SK-N-SH (cell line): Measurements from ENCODE around the gene ABCA6. TPM values are rescaled to one million over a fixed set of nuclear protein-coding genes. Genes with fewer than 3 reads are reported as not detected.

ENCODE experiments used
- CTCF ChIA-PET: fragments of 300-600, 350-600 bp; formaldehyde crosslinking; extraction: SDS; loops from one replicate; lab custom pipeline; 2021; lab: Yijun Ruan, JAX
- POLR2A ChIA-PET: fragments of 350-600 bp; sonication (Branson Sonifier 250); formaldehyde crosslinking; extraction: SDS; loops from one replicate; lab custom pipeline; 2020; ENCODE audit warnings: antibody characterized with exemption, inconsistent platforms; lab: Yijun Ruan, JAX
- DNase-seq: peaks from one replicate; pipeline ENCODE4 v3.0.0; 2012
- H2AFZ ChIP-seq: fragments of 200-600 bp; sonication (generic); 2 replicates; pipeline ENCODE4 v1.8.1; 2016; ENCODE audit warnings: antibody characterized with exemption, mild to moderate bottlenecking, low read depth
- H3F3A ChIP-seq: fragments of 200-600 bp; sonication (generic); replicated peaks from 2 replicates; pipeline ENCODE3; 2016; ENCODE audit warnings: antibody characterized with exemption, mild to moderate bottlenecking; ENCODE audit not compliant: insufficient read depth
- H3K27ac ChIP-seq, 2 experiments: fragments of 200-500 bp in 1 of 2; fragments of 200-600 bp in 1 of 2; sonication (Bioruptor generic) in 1 of 2; sonication (generic), shearing (Covaris generic) in 1 of 2; 2 replicates each; pipeline versions ENCODE4 v1.5.1 to v1.6.1; 2014 to 2016; ENCODE audit warnings: low read depth in 2 of 2, inconsistent platforms in 1 of 2, low read length in 1 of 2, mild to moderate bottlenecking in 1 of 2, mixed read lengths in 1 of 2
- H3K27me3 ChIP-seq: fragments of 200-600 bp; sonication (generic), shearing (Covaris generic); 2 replicates; pipeline ENCODE4 v1.6.1; 2016; ENCODE audit warnings: mixed run types; ENCODE audit not compliant: insufficient read depth
- H3K36me3 ChIP-seq, 2 experiments: fragments of 200-500 bp in 1 of 2; fragments of 200-600 bp in 1 of 2; sonication (Bioruptor generic) in 1 of 2; sonication (generic) in 1 of 2; replicated peaks in 1 of 2; 2 replicates each; pipeline versions ENCODE3 to v1.5.1; 2014 to 2016; ENCODE audit warnings: low read length in 1 of 2, mild to moderate bottlenecking in 1 of 2; ENCODE audit not compliant: insufficient read depth in 2 of 2, control insufficient read depth in 1 of 2
- H3K4me1 ChIP-seq, 2 experiments: fragments of 200-500 bp in 1 of 2; fragments of 200-600 bp in 1 of 2; sonication (Bioruptor generic) in 1 of 2; sonication (generic), shearing (Covaris generic) in 1 of 2; 2 replicates each; pipeline versions ENCODE4 v1.5.1 to v1.6.1; 2014 to 2016; ENCODE audit warnings: low read depth in 1 of 2, low read length in 1 of 2, mixed run types in 1 of 2; ENCODE audit not compliant: insufficient read depth in 2 of 2, control insufficient read depth in 1 of 2
- H3K4me2 ChIP-seq: fragments of 200-600 bp; sonication (generic), shearing (Covaris generic); 2 replicates; pipeline ENCODE4 v1.6.1; 2017; ENCODE audit warnings: mixed run types
- H3K4me3 ChIP-seq, 2 experiments: fragments of 200-500 bp in 1 of 2; fragments of 200-600 bp in 1 of 2; sonication (Bioruptor generic) in 1 of 2; sonication (generic), shearing (Covaris generic) in 1 of 2; 2 replicates each; pipeline versions ENCODE4 v1.5.1 to v1.8.1; 2014 to 2016; ENCODE audit warnings: low read depth in 2 of 2, inconsistent platforms in 1 of 2, low read length in 1 of 2, mild to moderate bottlenecking in 1 of 2, mixed read lengths in 1 of 2, moderate library complexity in 1 of 2
- H3K79me2 ChIP-seq: fragments of 200-600 bp; sonication (generic); 2 replicates; pipeline ENCODE4 v1.8.1; 2017; ENCODE audit warnings: mild to moderate bottlenecking; ENCODE audit not compliant: insufficient read depth
- H3K9ac ChIP-seq: fragments of 200-600 bp; sonication (generic); 2 replicates; pipeline ENCODE4 v1.6.1; 2017; ENCODE audit warnings: mixed run types
- H3K9me2 ChIP-seq: fragments of 200-600 bp; sonication (generic); 2 replicates; pipeline ENCODE4 v1.6.1; 2017; ENCODE audit warnings: mixed run types
- H3K9me3 ChIP-seq: fragments of 200-600 bp; sonication (generic); 2 replicates; pipeline ENCODE4 v1.6.1; 2017; ENCODE audit warnings: mixed run types, mild to moderate bottlenecking, moderate library complexity
- H4K20me1 ChIP-seq: fragments of 200-600 bp; sonication (generic); 2 replicates; pipeline ENCODE4 v1.6.1; 2017; ENCODE audit warnings: mild to moderate bottlenecking, mixed run types; ENCODE audit not compliant: insufficient read depth
- ELF1 ChIP-seq: IDR thresholded peaks from 2 replicates; pipeline ENCODE4 v1.4.0; 2012
- EP300 ChIP-seq, 2 experiments: IDR thresholded peaks; 2 replicates each; pipeline versions ENCODE4 v1.4.0 to v1.6.1; 2012; ENCODE audit warnings: borderline replicate concordance in 1 of 2, low read depth in 1 of 2, low read length in 1 of 2
- FOSL2 ChIP-seq: IDR thresholded peaks from 2 replicates; pipeline ENCODE4 v1.4.0; 2012; ENCODE audit warnings: low read depth, mild to moderate bottlenecking, moderate library complexity, borderline replicate concordance
- GABPA ChIP-seq: IDR thresholded peaks from 2 replicates; pipeline ENCODE4 v1.4.0; 2012; ENCODE audit warnings: low read depth, mild to moderate bottlenecking
- JUND ChIP-seq: IDR thresholded peaks from 2 replicates; pipeline ENCODE4 v1.4.0; 2012
- MAX ChIP-seq: IDR thresholded peaks from 2 replicates; pipeline ENCODE4 v1.4.0; 2012; ENCODE audit warnings: low read depth
- MEF2A ChIP-seq: IDR thresholded peaks from 2 replicates; pipeline ENCODE4 v1.4.0; 2012; ENCODE audit warnings: low read depth, borderline replicate concordance
- MXI1 ChIP-seq: IDR thresholded peaks from 2 replicates; pipeline ENCODE4 v1.6.1; 2012; ENCODE audit warnings: mild to moderate bottlenecking, low read depth, low read length, improper control_type of control experiment
- NRF1 ChIP-seq: IDR thresholded peaks from 2 replicates; pipeline ENCODE4 v1.6.1; 2012; ENCODE audit warnings: low read depth, mild to moderate bottlenecking, low read length
- POLR2AphosphoS5 ChIP-seq: IDR thresholded peaks from 2 replicates; pipeline ENCODE4 v1.6.1; 2012; ENCODE audit warnings: low read depth, low read length
- RAD21 ChIP-seq: IDR thresholded peaks from 2 replicates; pipeline ENCODE4 v1.6.1; 2012; ENCODE audit warnings: mild to moderate bottlenecking, low read length
- RCOR1 ChIP-seq: fragments of 150-350 bp; IDR thresholded peaks from 2 replicates; pipeline ENCODE4 v1.6.1; 2017; ENCODE audit warnings: antibody characterized with exemption, low read length
- REST ChIP-seq: IDR thresholded peaks from 2 replicates; pipeline ENCODE4 v1.6.1; 2012; ENCODE audit warnings: mild to moderate bottlenecking, low read depth, low read length, moderate library complexity
- SIN3A ChIP-seq: IDR thresholded peaks from 2 replicates; pipeline ENCODE4 v1.6.1; 2012; ENCODE audit warnings: low read depth, mild to moderate bottlenecking, low read length, moderate library complexity, borderline replicate concordance
- SMC3 ChIP-seq: IDR thresholded peaks from 2 replicates; pipeline ENCODE4 v1.6.1; 2012; ENCODE audit warnings: low read depth, low read length, improper control_type of control experiment
- TEAD4 ChIP-seq: IDR thresholded peaks from 2 replicates; pipeline ENCODE4 v1.4.0; 2012; ENCODE audit warnings: mild to moderate bottlenecking, borderline replicate concordance; ENCODE audit not compliant: insufficient read depth
- YY1 ChIP-seq: IDR thresholded peaks from 2 replicates; pipeline ENCODE4 v1.4.0; 2012; ENCODE audit warnings: low read depth, mild to moderate bottlenecking
- WGBS: methylation state at CpG from one replicate; pipeline ENCODE4 v1.1.6; 2017; ENCODE audit warnings: low lambda C conversion rate; 5-methylcytosine and 5-hydroxymethylcytosine counted together
- polyA plus RNA-seq, 3 experiments: library from polyadenylated mRNA; depleted of rRNA; stranded (reverse); fragments of >200 nt; gene quantifications; 2 replicates each; pipeline ENCODE4 v1.2.3, GENCODE V29; 2012
- TF ChIP-seq, protein P1 (sequence below): fragments of 200-600 bp; sonication (generic); IDR thresholded peaks from 2 replicates; pipeline ENCODE4 v1.6.1; 2017; ENCODE audit warnings: antibody characterized with exemption, mild to moderate bottlenecking, moderate library complexity
- TF ChIP-seq, protein P2 (sequence below): IDR thresholded peaks from 2 replicates; pipeline ENCODE4 v1.4.0; 2012; ENCODE audit warnings: low read depth, borderline replicate concordance

ABCA6 gene
- polyA plus RNA-seq, 1 of the 3 experiments (the other 2 are of a cell fraction): 0.15 TPM

DNA sequence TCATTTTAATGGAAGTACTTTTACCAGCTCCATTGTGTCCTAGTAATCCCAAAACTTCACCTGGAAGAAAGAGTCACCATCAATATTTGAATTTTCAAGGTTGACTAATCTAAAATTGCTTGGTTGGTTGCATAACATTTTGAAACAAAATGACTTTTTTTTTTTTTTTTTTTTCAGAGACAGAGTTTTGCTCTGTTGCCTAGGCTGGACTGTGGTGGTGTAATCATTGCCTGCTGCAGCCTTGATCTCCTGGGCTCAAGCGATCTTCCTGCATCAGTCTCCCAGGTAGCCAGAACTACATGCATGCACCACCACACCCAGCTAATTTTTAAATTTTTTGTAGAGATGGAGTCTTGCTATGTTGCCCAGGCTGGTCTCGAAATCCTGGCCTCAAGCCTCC lies 12.6 kb upstream of the ABCA6 start:
- POLR2A ChIA-PET: interaction anchor here (0.6 kb wide), 1 partner anchor 1129 kb away, joined by 3 read pairs; no protein-coding TSS in a partner anchor
- CTCF ChIA-PET: no interaction called here
- no peak overlapping the region for H2AFZ ChIP-seq
- H3K27ac ChIP-seq: no peak overlapping the region
- DNase-seq: no peak
- no peaks in the 10 kb centered on the region for H3K79me2 ChIP-seq
- H3F3A ChIP-seq: no peaks in the 10 kb centered on the region
- H3K9me3 ChIP-seq: no peaks in the 10 kb centered on the region; the same call in 1 of the 2 replicates
- no peaks in the 10 kb centered on the region for H4K20me1 ChIP-seq
- H3K27me3 ChIP-seq: no peaks in the 10 kb centered on the region; the same call in 1 of the 2 replicates
- no peaks in the 10 kb centered on the region for H3K9me2 ChIP-seq
- 24% methylated on average over 2 of the region's 2 CpGs for WGBS
- no peak overlapping the region for H3K4me2 ChIP-seq
- no peaks in the 10 kb centered on the region for H3K4me1 ChIP-seq
- no peak overlapping the region for H3K4me3 ChIP-seq
- TF ChIP-seq MAX (no peak), ELF1 (no peak), RAD21 (no peak), RCOR1 (no peak), EP300 (IDR thresholded peaks at IDR 0.05; ENCODE audit: borderline replicate concordance in 1 of 2, low read depth in 1 of 2, low read length in 1 of 2) (no peak), NRF1 (no peak), MEF2A (no peak), SIN3A (no peak), SMC3 (no peak)
- TF ChIP-seq, protein P1, sequence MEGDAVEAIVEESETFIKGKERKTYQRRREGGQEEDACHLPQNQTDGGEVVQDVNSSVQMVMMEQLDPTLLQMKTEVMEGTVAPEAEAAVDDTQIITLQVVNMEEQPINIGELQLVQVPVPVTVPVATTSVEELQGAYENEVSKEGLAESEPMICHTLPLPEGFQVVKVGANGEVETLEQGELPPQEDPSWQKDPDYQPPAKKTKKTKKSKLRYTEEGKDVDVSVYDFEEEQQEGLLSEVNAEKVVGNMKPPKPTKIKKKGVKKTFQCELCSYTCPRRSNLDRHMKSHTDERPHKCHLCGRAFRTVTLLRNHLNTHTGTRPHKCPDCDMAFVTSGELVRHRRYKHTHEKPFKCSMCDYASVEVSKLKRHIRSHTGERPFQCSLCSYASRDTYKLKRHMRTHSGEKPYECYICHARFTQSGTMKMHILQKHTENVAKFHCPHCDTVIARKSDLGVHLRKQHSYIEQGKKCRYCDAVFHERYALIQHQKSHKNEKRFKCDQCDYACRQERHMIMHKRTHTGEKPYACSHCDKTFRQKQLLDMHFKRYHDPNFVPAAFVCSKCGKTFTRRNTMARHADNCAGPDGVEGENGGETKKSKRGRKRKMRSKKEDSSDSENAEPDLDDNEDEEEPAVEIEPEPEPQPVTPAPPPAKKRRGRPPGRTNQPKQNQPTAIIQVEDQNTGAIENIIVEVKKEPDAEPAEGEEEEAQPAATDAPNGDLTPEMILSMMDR: no peak
- TF ChIP-seq, protein P2, sequence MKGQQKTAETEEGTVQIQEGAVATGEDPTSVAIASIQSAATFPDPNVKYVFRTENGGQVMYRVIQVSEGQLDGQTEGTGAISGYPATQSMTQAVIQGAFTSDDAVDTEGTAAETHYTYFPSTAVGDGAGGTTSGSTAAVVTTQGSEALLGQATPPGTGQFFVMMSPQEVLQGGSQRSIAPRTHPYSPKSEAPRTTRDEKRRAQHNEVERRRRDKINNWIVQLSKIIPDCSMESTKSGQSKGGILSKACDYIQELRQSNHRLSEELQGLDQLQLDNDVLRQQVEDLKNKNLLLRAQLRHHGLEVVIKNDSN: no peak
- H3K9ac ChIP-seq: no peak overlapping the region
- H3K36me3 ChIP-seq: no peaks in the 10 kb centered on the region

DNA sequence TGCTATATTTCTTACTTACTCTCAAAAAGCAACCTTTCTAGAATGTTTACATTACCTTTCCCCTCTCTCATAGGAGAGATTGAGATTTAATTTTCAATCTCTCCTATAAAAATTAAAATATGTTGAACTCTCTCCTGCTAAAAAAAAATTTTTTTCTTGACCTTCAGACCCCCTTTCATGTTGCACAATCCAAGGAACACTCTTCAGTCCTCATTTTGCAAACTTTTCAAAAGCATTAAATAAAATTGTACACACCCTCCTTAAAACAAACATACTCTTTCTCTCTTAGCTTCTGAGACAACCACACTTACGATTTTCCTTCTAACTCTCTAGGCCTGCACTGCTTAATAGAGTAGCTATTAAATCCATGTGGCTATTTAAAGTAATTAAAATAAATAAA lies 8.6 kb upstream of the ABCA6 start:
- H3K27ac ChIP-seq: no peak overlapping the region
- H3K9ac ChIP-seq: no peak overlapping the region
- no peaks in the 10 kb centered on the region for H3K4me1 ChIP-seq
- no peaks in the 10 kb centered on the region for H3K9me3 ChIP-seq
- H3K4me3 ChIP-seq: no peak overlapping the region
- no peaks in the 10 kb centered on the region for H3K36me3 ChIP-seq
- no peak for TF ChIP-seq REST
- TF ChIP-seq JUND: no peak
- no peak for TF ChIP-seq GABPA
- no peak for TF ChIP-seq EP300 (IDR thresholded peaks at IDR 0.05; ENCODE audit: borderline replicate concordance in 1 of 2, low read depth in 1 of 2, low read length in 1 of 2)
- TF ChIP-seq SMC3: no peak
- TF ChIP-seq YY1: no peak
- TF ChIP-seq ELF1: no peak
- TF ChIP-seq, protein P1: no peak
- TF ChIP-seq TEAD4: no peak
- no peak for TF ChIP-seq POLR2AphosphoS5
- TF ChIP-seq NRF1: no peak
- TF ChIP-seq FOSL2: no peak
- TF ChIP-seq MXI1: no peak
- TF ChIP-seq, all 33 proteins: peak for 0
- no peak overlapping the region for H2AFZ ChIP-seq
- ChIA-PET CTCF (interaction anchor here (1.5 kb wide), 1 partner anchor 38 kb away, joined by 3 read pairs; no protein-coding TSS in a partner anchor), POLR2A (no interaction called here)
- H3K79me2 ChIP-seq: no peaks in the 10 kb centered on the region
- DNase-seq: no peak
- H3F3A ChIP-seq: no peaks in the 10 kb centered on the region
- no peak overlapping the region for H3K4me2 ChIP-seq
- H3K9me2 ChIP-seq: no peaks in the 10 kb centered on the region
- no peaks in the 10 kb centered on the region for H4K20me1 ChIP-seq
- WGBS: 2% methylated on average over 1 of the region's 1 CpG
- no peaks in the 10 kb centered on the region; the same call in 1 of the 2 replicates for H3K27me3 ChIP-seq
